Measurements from ENCODE around the gene ZBTB20. TPM values are rescaled to one million over a fixed set of nuclear protein-coding genes. Genes with fewer than 3 reads are reported as not detected.

Gene ZBTB20
- total RNA-seq, 1 experiment from 2014 or later: 2.5 TPM

DNA sequence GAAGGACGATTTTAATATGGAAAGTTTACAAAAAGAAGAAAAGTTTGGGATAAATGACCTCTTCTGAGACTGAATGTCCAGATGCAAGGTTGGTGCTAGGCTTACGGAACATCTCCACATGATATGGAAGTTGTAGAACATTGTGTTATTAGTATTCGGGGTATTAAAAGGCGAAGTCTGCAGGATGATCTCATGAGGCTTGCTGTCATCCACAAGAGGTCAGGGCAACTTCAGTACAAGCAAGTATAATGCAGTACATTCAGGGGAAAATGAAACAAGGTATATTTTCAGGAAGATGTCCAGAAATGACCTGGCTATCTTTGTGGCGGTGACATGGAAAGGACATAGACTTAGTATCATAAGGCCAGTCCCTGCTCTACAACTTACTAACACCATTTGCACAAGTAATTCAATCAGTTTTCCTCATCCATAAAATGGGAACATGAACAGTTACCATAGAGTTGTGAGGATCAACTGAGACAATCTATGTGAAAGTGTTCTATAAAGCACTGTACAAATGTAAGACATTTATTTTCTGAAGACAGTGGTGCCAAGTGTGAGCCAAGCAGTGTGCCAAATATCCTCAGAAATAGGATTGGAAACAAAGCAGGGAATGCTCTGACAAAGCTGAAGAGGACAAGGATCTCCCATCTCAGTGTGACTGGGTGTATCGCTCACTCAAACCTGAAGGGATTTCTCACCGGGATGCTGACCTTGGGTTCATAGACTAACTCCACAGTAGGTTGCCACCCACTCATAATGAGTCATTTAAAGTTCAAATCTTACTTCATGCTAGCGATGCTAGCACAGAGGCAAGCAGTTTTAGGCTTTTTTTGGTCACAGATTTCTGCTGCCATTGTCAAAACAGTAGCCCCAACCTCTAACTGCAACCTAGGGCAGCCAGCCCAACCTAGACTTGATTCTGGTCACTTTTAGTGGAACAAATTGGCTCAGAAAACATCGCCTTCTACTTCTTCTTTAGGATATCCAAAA is 735.0 kb downstream of the ZBTB20 start:
- peak; percentile 75 for DNase-seq (ENCODE audit: low read depth)

DNA sequence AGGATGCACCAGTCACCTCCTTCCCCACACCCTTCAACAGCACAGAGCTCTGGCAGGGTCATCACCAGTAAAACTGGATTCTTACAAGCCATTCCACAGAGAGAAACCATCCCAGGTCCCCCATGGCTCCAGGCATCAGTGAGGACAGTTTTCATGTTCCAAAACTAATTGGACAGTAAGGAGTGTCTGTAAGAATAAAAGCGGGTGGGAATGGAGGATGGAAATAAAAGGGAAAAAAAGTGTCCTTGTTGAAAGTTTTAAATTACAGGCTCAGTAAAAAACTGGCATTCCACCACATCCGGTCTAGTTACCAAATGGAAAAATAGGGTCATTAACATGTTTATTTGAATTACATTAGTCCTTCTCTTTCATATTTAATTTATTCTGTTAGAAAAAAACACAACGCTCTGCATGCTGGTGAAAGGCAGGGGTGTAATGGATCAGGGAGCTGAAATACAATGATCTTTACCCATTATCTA is 735.9 kb downstream of the ZBTB20 start:
- peak; percentile 27 for DNase-seq (ENCODE audit: low read depth)

GRCh38 chr3:114408736-114409670 is 738.1 kb downstream of the ZBTB20 start:
- no peak for DNase-seq (ENCODE audit: low read depth)

DNA sequence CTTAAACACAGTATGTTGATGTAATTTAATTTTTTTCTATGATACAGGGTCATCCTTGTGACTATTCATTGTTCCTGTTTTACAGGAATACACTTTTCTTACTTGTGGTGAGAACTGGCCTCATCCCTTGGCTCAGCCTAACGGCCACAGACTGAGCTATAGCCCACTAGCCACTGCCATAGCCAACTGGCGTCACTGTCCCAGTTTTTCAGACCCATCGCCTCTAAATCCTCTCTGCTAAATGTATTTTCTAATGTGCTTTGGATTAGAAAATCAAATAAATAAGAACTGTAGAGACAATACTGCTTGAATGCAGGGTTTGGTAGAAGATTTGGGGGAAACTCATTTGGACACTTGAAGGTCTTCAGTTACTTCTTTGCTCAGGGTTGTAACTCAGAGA is 740.2 kb downstream of the ZBTB20 start:
- no peak for DNase-seq (ENCODE audit: low read depth)

GRCh38 chr3:114406286-114406685 is 740.8 kb downstream of the ZBTB20 start:
- no peak for DNase-seq (ENCODE audit: low read depth)

DNA sequence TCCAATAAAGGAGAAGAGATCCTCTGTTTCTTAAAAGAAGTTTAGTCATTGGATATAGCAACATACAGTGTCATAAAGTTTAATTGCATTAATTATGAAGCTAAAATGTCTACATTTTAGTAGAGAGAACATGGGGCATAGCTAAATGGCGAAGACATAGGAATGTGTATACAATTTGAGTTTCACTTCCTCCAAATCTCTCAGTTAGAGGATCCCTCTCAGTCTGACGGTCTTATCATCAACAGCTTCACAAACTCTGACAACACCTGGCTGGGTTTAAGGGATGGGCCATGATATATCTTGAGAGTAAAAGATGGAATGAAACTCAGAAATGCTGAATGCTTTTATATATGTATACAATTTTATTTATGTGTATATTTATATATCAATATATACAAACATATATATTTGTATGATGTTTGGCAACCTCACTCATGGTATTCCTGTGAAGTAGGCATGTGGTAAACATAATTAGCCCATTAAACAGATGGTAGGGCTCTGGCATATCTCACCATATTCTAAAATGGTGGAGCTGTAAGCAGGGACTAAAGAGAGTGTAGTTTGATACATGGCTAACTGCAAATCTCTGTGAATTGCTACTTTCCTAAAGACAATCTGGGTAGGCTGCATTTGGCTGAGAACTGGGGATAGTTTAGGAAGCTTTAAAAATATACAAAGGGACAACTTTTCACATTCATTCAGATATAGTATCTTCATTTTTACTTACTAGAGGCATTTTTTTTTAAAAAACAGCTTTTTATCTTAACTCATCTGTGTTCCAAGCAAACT is 741.7 kb downstream of the ZBTB20 start:
- no peak for DNase-seq (ENCODE audit: low read depth)

GRCh38 chr3:114404590-114404989 is 742.5 kb downstream of the ZBTB20 start:
- DNase-seq (ENCODE audit: low read depth): peak; percentile 47

DNA sequence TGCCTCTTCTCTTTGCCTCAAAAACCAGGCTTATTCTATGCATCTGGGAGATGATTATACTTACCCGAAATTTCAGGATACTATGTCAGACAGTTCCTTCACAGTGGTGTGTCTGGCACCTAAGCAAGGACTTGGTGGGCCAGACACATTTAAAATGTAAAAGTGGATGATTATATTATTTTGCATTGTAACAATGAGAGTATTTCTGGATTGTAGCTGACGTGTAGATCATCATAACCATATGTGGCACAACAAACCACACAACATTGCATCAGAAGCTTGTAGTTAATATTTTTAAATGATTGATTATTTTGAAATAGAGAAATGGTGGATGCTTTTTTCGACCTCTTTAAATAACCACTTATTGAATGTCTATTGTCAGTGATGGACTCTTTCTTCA is 744.2 kb downstream of the ZBTB20 start:
- no peak for DNase-seq (ENCODE audit: low read depth)

DNA sequence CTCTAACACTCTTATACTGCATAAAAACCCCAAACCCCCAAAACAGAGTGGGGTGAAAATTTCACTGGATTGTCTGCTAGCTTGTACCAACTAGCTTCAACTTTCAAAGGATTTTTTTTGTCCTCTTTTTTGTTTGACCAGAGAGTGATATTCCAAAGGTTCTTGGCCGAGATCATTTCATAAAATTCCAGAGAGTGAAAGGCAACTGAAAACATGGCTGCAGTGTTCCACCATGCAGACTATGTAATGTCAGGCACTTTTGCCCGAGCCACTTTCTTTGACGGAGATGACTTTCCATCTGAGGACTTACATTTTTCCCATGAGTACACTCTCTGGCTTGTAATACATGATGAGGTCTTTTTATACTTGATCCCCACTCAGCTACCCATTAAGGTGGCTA is 745.7 kb downstream of the ZBTB20 start:
- DNase-seq (ENCODE audit: low read depth): no peak

GRCh38 chr3:114400371-114400770 is 746.7 kb downstream of the ZBTB20 start:
- DNase-seq (ENCODE audit: low read depth): no peak

DNA sequence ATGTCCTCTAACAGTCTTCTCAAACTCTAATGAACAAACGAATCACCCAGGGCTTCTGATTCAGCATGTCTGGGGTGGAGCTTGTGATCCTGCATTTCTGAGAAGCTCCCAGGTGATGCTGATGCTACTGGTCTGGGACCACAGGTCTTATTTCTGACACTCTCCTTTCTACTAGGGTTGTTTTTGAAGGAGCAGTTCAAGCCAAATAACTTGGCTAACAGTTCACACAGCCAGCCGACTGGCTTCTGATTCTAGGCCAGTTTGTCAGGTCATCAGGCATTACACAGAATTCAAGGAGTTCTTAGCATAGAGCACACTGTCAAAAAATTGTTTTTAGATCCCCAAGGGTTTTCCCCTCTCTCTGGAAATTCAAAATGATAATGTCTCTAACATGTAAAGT is 752.5 kb downstream of the ZBTB20 start:
- no peak for DNase-seq (ENCODE audit: low read depth)

DNA sequence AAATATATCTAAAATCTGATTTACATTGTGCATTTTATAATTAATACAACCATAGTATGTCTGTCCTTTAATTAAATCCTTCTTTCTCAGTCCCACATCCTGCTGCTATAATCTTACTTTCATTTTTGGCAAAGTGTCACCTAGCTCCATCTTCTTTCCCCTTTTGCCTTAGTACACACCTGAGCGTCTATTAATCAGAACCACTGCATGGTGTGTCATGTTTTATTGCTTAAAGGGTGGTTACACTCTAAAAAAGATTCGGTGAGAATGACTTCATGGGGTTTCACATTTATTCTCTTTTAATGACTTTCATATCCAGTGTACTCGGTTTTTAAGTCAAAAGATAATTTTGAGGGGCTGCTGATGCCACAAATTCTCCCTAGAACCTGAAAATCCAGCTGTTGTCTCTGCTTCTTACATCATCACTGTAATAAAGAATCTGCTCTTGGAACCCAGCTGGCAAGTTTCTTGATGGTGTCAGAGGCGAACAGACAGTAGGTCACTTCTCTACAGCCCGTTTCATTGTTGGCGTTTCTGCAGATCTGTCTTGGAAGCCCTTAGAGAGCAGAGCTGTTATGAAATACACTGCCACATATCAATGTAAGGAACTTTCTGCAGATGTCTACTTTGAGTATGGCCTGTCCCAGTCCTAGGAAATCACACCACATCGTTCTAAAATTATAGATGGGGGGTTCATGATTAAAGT is 753.6 kb downstream of the ZBTB20 start:
- DNase-seq (ENCODE audit: low read depth): no peak

- DNase-seq (ENCODE audit: low read depth): no peak
Observed at GRCh38 chr3:114392831-114393230, 754.3 kb downstream of the ZBTB20 start.

DNA sequence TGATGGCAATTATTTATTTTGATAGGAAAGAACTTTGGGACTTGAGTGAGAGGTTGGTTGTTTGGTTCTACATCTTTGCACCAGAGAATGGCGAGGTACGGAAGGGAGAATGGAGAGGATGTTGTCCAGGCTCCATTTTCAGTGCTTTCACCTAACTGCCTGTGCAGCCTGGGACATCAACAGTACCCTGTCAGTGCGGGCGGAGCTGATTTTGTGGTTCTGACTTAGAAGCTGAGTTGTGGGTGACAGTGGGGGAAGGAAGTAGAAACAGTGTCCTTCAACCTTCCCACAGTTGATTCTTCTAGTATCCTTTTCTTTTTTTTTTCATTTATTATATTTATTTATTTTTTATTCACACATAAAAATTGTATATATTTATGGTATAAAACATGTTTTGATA is 757.9 kb downstream of the ZBTB20 start:
- no peak for DNase-seq (ENCODE audit: low read depth)

GRCh38 chr3:114384558-114384903 is 762.6 kb downstream of the ZBTB20 start:
- no peak for DNase-seq (ENCODE audit: low read depth)

DNA sequence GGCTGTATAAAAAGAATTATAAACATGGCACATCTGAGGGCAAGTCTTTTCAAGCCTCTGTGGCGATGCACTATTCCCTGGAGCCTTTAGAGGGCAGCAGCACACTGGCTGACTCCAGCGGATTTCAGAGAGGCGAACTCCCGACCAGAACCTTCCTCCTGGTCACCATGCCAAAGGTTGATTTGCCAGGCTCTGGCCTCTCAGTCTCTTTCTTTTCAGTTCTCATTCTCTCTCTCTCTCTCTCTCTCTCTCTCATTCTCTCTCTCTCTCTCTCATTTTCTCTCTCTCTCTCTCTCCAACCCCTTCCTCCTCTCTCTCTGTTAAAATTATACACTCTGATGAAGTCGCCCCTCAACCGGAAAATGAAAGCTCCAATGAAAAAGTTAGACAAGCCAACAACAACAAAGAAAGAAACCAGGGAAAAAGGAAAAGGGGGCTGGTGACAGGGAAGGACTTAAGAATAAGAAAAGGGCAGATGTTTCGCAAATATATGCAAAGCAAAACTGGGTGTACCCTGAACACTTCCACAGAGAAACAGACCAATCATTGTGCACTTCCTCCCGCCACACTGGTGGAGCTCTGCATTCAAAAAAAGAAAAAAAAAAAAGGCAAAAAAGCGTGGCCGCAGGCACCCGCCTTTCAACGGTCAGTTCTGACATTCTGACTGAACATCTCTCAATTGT is 763.1 kb downstream of the ZBTB20 start:
- DNase-seq (ENCODE audit: low read depth): peak; percentile 86

- DNase-seq (ENCODE audit: low read depth): peak; percentile 40
Observed at GRCh38 chr3:114380233-114380651, 766.8 kb downstream of the ZBTB20 start.

DNA sequence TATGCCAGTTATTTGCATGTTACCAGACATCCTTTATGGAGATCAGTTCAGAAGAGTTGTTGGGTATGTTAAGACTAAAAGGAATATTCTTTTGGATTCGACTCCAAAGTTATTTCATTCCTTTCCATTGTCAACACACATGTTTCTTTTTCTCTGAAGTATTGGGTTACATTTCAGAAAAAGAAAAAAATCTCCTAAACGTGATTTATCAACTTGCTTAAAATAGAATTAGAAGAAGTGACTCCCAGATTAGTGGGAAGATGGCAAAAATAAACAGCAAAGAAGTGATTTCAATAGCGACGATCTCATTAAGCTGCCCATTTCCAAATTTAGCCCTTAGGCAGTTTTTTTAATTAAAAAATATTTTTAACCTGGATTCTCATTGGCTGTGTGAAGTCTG is 767.8 kb downstream of the ZBTB20 start:
- no peak for DNase-seq (ENCODE audit: low read depth)

DNA sequence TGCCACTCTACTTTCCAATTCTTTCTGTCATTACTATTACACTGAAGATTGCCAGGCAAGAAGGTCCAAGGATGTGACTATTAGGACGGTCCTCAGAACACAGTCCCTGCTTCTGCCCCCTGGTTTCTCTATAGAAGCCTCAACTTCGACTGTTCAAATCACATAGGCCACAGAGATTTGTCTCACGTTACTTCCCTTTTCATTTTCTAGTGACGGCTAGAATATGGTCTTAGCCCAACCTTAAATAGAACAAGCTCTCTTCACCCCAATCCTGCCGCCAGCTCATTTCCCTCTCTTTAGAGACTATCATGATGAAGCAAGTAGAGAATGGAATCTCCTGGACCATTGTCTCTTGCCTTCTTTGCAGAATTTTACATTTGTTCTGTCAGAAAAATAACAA is 768.3 kb downstream of the ZBTB20 start:
- DNase-seq (ENCODE audit: low read depth): no peak

DNA sequence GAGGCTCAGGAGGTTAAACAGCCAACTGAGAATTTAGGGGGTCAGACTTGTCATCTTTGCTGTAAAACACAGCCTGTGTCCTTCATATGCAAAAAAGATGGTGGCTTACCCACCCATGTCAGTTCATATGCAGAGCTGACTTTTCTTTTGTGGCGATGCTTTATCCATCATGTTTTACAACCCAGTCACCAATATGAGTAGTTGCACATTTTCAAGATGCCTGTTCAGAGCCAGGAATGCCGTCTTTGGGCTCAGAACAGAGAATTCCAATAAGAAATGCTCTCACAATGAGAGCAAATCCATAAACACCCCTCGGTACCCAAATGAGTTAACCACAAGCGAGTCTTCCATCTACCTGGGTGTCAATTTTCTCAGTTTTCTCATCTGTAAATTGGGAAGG is 769.7 kb downstream of the ZBTB20 start:
- no peak for DNase-seq (ENCODE audit: low read depth)

All from Daoy (cell line).